Skin epidermis (tissue), 12 donors: ENCODE measurements around the gene DMXL1.

Source experiments
- H3K27ac ChIP-seq, 21 experiments: fragments of 200-600 bp; sonication (generic) in 11 of 21; one replicate each; pipeline ENCODE4 v1.5.0; 2020; ENCODE audit warnings: mild to moderate bottlenecking in 3 of 21, inconsistent platforms in 2 of 21, moderate library complexity in 2 of 21
- H3K4me3 ChIP-seq, 7 experiments: fragments of 200-600 bp; sonication (generic) in 2 of 7; one replicate each; pipeline ENCODE4 v1.5.0; 2020; ENCODE audit warnings: inconsistent platforms in 2 of 7, mild to moderate bottlenecking in 2 of 7, moderate library complexity in 1 of 7

DMXL1 gene

DNA sequence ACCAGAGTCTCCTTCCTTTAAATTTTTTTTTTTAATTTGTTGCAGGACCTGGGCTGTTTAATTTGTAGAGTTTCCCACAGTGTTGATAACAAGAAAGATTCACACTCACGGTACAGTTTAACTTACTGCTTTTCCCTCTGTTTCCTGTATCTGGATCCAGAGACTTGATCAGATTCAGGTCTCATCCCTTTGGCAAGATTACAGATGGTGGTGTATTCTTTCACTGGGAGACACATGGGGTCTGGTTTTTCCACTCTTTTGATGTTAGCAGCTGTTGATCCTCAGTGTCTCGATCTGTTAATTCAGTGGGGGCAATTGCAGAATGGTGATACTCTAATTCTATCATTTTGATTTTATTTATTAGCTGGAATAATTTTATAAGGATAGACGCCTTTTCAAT is 209.5 kb downstream of the DMXL1 start:
- no peak overlapping the region for H3K27ac ChIP-seq
- H3K4me3 ChIP-seq, result no peak overlapping the region

DNA sequence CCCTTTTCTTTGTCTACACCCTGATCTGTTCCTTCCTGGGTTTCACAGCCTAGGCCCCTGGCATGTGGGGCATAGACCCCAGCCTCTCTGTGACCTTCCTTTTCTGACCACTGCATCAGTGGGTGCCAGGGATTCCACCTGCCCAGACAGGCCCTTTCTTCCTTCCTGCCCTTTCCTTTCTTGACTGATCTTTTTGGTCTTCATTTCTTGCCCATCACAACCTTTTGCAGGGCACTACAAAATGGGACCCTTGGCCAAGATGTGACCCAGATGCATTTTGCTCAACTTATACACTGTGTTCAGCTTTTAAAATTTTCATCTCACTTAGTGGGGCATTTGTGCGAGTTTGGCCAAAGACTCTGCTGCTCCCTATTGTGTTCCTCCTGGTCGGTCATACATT is 211.7 kb downstream of the DMXL1 start:
- peak overlapping the region in 1 of 21 experiments; percentile 37 for H3K27ac ChIP-seq
- H3K4me3 ChIP-seq, result no peak overlapping the region

DNA sequence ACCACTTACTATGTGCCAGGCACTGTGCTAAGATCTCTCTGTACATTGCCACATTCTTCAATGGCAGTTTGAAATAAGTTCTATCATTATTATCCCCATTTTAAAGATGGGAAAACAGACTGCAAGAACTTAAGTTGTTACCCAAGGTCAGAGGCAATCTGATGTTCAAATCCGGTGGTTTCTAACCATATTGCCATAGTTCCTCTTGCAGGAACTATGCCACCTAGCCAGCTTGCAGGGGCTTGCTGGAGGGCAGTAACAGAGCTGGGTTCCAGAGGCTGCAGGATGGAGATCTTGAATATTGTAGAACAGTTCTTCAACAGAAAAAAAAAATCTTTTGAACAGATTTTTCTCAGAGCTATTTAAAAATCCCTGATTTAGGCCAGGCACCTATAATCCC is 213.1 kb downstream of the DMXL1 start:
- Histone ChIP-seq H3K27ac (no peak overlapping the region), H3K4me3 (no peak overlapping the region)

DNA sequence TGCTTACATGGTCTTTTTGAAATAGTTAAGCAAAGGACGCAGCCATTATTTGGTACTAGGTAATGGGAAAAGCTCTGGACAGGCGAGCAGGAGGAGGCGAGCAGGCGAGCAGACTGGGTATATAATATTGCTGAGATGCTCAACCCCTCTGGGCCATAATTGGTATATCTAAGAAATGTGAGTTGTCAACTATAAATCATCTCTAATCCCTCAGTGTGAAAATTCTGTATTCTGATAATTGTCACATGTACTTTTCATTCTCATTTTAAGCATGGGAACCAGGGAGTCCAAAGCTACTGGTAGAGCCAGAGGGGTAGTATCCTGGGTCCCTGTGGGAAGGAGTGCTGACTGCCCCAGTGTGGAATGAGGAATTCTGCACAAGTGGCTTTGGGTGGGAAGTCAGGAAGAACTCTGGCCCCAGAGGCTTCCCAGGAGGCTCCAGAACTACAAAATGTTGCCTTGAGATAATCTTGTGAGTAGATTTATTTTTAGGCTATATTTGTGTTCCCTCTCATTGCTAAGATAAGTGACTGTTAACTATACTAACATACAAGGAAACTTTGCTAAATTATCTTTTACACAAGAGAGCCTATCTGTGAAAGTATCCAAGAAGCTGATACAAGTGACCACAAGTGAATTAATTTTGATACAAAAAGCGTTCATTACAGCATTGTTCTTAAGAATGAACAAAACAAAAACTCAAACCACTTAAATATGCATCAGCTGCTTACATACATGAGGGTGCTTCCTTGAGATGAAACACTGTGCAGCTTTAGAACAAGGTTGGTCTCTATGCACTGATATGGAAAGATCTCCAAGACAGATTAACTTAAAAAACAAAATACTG is 214.4 kb downstream of the DMXL1 start:
- Histone ChIP-seq H3K27ac (peak overlapping the region in 6 of 21 experiments; percentile 7 to 70 (median 25)), H3K4me3 (no peak overlapping the region)

DNA sequence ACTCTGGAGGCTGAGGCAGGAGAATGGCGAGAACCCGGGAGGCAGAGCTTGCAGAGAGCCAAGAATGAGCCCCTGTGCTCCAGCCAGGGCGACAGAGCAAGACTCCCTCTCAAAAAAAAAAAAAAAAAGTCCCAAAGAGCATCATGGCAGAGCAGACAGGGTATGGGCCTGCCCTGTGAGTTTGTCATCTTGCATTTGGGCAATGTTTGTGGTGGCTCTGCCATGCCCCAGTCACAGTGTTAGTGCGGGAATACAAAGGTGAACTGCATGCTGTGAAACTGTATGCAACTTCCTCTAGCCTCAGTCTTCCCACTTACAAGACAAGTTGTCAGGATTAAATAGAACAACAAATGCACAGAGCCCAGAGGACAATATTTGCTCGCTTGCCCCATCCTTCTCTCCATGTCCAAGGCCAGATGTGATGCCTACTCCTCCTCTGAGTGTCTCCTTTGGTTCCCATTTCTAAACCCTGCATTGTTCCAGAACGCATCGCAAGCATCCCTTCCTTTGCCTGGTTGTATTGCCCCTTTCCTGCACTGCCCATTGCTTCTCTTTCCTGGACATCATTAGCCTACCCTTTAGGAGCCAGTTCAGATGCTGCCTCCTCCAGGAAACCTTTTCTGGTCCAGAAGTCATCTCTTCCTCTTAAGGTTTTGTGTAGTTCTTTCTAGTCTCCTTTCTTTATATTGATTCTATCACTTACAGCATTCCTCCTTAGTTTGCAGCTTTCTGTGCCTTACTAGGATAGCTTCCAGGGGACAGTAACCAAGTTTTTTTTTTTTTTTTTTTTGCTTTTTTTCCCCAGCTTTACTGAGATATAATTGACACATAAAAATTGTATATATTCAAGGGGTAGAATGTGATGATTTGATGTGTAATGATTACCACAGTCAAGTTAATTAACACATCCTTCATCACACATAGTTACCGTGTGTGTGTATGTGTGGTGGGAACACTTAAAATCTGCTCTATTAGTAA is 215.9 kb downstream of the DMXL1 start:
- H3K4me3 ChIP-seq, result no peak overlapping the region
- peak overlapping the region in 5 of 21 experiments; percentile 1 to 70 (median 27) for H3K27ac ChIP-seq

DNA sequence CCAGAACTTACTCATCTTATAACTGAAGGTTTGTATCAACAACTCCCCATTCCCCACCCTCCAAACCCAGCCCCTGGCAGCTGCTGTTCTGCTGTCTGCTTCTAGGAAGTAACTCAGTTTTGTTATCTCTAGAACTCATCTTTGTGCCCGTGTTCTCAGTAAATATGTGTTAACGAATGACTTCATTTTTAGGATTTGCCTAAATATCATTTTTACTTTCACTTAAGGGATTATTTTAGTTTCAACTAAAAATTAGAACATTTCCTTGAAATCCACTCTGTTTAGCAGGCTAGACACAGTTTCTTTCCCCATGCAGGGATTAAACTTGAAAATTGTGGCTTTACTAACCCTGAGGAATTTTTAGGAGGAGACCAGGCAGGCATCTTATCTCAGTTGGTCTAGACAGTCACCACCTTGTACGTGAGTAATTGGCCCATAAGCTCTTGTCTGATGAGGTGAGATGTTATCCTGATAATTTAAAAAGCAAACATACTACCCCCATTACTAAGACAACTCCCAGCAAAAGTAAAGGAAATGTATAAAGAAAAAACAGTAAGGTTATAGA is 216.7 kb downstream of the DMXL1 start:
- Histone ChIP-seq H3K4me3 (no peak overlapping the region), H3K27ac (peak overlapping the region in 8 of 21 experiments; percentile 3 to 70 (median 23))

DNA sequence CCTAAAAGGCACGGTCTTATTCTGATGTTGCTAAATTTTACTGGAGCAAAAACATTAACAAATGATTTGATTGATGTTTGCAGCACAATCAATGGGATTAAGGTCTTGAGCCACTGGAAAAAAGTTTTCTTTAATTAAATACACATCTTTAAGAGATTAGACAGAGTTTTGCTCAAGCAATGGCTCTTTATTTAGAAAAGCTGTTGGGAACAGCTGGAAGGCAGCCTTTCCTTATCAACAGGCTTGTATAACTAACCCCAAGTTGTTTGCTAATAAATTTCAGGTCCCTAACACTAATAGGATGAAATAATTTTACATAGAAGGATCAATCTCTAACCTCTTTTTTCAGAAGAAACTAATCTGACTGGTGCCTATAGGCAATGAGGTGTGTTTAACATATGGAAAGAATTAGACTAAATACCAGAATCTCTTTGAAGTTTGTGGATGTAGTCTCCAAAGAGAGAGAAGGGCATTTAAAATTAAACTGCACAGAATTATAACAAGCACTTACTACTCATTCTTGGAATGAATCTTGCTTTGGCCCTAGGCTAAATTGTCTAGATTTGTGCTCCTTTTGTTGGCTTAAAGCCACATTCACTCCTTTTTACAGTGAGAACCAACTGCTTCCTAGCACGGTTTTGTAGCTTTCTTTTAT is 217.6 kb downstream of the DMXL1 start:
- Histone ChIP-seq H3K27ac (peak overlapping the region in 4 of 21 experiments; percentile 25 to 70 (median 30)), H3K4me3 (no peak overlapping the region)

DNA sequence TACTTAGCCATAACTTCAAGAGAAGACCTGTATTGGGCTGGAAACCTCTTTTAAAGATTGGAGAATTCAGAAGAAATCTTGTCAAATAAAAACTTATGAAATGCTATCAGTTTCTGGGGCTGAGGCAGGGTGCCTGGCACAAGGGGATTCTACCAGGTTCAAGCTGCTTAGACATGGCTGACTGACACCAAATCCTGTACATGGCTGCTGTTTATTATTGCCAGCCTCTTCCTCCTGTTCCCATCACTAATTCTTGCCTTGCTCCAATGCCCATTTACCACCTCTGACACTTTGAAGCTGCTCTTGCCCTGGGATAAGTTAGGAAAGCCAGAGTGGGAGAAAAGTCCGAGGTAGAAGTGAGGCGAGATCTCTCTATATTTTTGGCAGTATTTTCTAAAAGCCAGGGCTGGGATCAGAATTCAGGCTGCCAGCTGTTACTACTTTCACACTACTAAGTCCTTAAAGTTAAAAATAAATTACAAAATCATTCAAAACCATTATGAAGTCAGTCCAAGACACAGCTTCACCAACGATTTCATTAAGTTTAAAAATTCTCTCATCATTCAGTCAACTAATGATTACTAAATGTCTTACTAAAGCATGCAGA is 218.7 kb downstream of the DMXL1 start:
- Histone ChIP-seq H3K27ac (peak overlapping the region in 6 of 21 experiments; percentile 0 to 70 (median 22)), H3K4me3 (no peak overlapping the region)

DNA sequence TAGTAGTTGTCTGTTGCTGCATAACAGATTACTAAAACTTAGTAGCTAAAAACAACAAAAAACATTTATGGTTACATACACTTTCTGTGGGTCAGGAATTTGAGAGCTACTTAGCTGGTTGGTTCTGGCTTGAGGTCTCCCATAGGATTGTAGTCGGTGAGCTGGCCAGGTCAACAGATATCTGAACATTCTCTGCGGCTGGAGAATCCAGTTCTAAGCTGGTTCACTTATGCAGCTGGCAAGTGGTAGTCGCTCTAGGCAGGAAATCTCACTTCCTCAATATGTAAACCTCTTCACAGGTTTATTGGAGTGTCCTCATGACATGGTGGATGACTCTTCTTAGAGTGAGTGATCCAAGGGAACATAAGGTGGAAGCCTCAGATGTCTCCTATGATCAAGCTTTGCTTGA is 219.3 kb downstream of the DMXL1 start:
- Histone ChIP-seq H3K4me3 (no peak overlapping the region), H3K27ac (peak overlapping the region in 6 of 21 experiments; percentile 0 to 70 (median 19))

DNA sequence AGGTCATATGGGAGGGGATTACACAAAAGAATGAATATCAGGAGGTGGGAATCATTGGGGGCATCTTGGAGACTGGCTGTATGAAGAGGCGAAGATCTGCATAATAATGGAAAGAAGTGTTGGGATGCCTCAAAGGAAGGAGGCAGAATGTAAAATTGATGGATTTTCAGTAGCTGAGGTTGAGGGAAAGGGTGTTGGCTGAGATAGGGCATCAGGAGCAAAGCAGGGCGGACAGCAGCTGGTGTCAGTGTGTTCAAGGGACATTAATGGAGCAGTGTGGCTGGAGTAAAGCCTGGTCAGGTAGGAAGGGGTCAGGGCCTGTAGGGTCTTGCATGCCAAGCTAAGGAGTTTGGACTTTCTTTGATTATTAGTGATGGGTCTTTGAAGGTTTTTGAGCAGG is 219.7 kb downstream of the DMXL1 start:
- no peak overlapping the region for H3K4me3 ChIP-seq
- H3K27ac ChIP-seq, result peak overlapping the region in 3 of 21 experiments; percentile 17 to 70 (median 21)

DNA sequence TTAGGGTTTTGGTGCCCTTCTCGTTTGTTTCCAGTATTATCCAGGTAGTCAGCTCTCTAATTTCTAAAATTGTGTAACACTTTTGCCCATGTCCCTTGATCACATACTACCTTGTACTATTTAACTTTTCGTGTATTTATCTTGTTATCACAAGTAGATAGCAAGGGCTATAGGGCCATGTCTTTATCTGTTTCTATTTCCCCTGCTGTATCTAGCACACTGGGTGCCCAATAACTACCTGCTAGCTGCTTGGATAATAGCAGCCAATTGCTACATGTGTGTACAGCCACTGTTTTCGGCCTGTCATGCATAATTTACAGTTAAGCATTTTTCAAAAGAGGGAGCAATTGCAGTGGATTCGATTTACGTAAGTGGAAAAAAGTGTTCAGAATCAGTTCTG is 220.2 kb downstream of the DMXL1 start:
- Histone ChIP-seq H3K4me3 (no peak overlapping the region), H3K27ac (no peak overlapping the region)

DNA sequence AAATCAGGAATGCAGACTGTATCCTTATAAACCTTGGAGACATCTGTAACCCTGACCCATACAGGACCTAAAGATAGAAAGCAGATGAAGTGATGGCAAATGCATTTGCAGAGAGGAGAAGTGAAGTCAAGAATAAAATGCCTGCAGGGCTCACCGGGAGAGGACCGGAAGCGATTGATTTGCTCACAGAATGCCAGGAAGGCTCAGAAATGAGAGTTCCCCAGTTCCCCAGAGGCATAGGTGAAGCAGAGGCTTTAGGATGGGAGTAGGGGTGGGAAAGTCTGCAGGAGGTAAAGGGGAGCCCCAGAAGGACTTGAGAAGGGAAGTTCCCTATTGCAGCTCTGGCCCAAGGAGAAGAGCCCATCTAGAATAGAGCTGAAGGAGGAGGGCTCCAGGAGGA is 221.0 kb downstream of the DMXL1 start:
- H3K27ac ChIP-seq, result no peak overlapping the region
- H3K4me3 ChIP-seq, result no peak overlapping the region

DNA sequence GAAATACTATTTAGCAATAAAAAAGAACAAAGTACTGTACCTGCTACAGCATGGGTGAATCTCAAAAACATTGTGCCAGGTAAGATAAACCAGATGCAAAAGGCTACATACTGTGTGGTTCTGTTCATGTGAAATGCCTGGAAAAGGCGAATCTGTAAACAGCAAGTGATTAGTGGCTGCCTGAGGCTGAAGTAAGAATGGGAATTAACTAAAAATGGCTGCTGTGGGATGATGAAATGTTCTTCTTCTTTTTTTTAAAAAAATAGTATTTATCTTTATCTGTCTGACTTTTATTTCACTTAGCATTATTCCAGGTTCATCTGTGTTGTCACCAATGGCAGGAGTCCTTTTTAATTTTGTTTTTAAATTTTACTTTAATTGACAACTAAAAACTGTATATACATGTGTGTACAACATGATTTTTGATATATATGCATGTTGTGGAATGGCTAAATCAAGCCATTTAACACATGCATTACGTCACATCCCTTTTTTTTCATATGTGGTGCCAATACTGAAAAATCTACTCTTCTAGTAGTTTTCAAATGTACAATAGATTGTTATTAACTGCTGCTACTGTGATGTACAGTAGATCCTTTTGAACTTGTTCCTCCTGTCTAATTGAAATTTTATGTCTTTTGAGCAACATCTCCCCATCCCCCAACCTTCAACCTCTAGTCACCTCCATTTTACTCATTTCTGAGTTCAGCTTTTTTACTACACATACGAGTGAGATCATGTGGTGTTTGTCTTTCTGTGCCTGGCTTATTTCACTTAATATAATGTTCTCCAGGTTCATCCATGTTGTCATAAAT is 222.0 kb downstream of the DMXL1 start:
- no peak overlapping the region for H3K27ac ChIP-seq
- H3K4me3 ChIP-seq, result no peak overlapping the region

DNA sequence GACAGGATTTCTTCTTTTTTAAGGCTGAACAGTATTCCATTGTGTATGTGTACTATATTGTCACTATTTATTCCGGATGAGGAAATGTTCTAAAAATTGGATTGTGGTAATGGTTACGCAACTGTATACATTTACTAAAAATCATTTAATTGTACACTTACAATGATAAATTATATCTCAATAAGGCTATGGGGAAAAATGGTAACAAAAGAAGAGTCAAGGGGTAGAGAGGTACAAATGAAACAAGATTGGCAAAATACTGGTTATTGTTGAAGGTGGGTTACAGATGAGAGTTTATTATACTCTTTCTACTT is 222.6 kb downstream of the DMXL1 start:
- Histone ChIP-seq H3K4me3 (no peak overlapping the region), H3K27ac (no peak overlapping the region)
